SH-SY5Y (cell line): ENCODE measurements around the gene SLC34A1.

ENCODE experiments used
- GATA2 ChIP-seq: IDR thresholded peaks from 2 replicates; pipeline ENCODE4 v1.6.1; 2011; ENCODE audit warnings: mild to moderate bottlenecking, low read depth, low read length
- GATA3 ChIP-seq: IDR thresholded peaks from 2 replicates; pipeline ENCODE4 v1.6.1; 2011; ENCODE audit warnings: low read depth, mild to moderate bottlenecking, low read length, moderate library complexity

GRCh38 chr5:177442066-177442826, 58.0 kb downstream of the SLC34A1 start:
- TF ChIP-seq GATA2 (no peak), GATA3 (no peak)
